ENCODE data around the gene SETBP1. TPM values are rescaled to one million over a fixed set of nuclear protein-coding genes. Genes with fewer than 3 reads are reported as not detected.
"Not testable (repeated sequence)": the region's sequence is repeated elsewhere in the genome, so short reads cannot be mapped to it uniquely, and the experiment has no call there.

Gene SETBP1
- total RNA-seq, 1 experiment from 2014 or later: 9.6 TPM

GRCh38 chr18:44799907-44800421, 119.3 kb downstream of the SETBP1 start (continued):
- TF ChIP-seq ZNF532 (CRISPR knock-in tag; IDR thresholded peaks at IDR 0.05; ENCODE audit: borderline replicate concordance) (no peak), ETV6 (CRISPR knock-in tag; IDR thresholded peaks at IDR 0.05) (no peak), ARID4B (CRISPR knock-in tag; IDR thresholded peaks at IDR 0.05; ENCODE audit: borderline replicate concordance) (no peak), MXD4 (CRISPR knock-in tag; IDR thresholded peaks at IDR 0.05; ENCODE audit: borderline replicate concordance) (no peak), ZNF423 (CRISPR knock-in tag; IDR thresholded peaks at IDR 0.05) (no peak)

GRCh38 chr18:44800766-44801165, 120.1 kb downstream of the SETBP1 start:
- peaks cover 15% of the 10 kb centered on the region for H3K9me3 Mint-ChIP-seq
- H3K27ac Mint-ChIP-seq; H3K4me3 Mint-ChIP-seq; CTCF ChIA-PET; DNase-seq (ENCODE audit: low spot score); ATAC-seq; POLR2A ChIA-PET; H3K27me3 Mint-ChIP-seq (ENCODE audit: low read depth): not testable (repeated sequence)
- H3K36me3 Mint-ChIP-seq: peaks cover 14% of the 10 kb centered on the region
- H3K4me1 Mint-ChIP-seq: peaks cover 23% of the 10 kb centered on the region

GRCh38 chr18:44801781-44802180, 121.1 kb downstream of the SETBP1 start:
- Mint-ChIP-seq H3K36me3 (peaks cover 14% of the 10 kb centered on the region), H3K27ac (no peak overlapping the region), H3K27me3 (ENCODE audit: low read depth) (no peaks in the 10 kb centered on the region; the same call in 1 of the 2 replicates), H3K9me3 (peaks cover 15% of the 10 kb centered on the region), H3K4me3 (no peak overlapping the region), H3K4me1 (peaks cover 20% of the 10 kb centered on the region)
- CTCF ChIA-PET: no interaction called here
- POLR2A ChIA-PET: no interaction called here
- TF ChIP-seq SMAD4 (CRISPR knock-in tag; IDR thresholded peaks at IDR 0.05) (no peak), SP1 (CRISPR knock-in tag; conservative IDR thresholded peaks at IDR 0.05) (no peak), PRRX2 (CRISPR knock-in tag; IDR thresholded peaks at IDR 0.05) (no peak), MLX (CRISPR knock-in tag; IDR thresholded peaks at IDR 0.05) (no peak), TCF7 (CRISPR knock-in tag; IDR thresholded peaks at IDR 0.05; ENCODE audit: low read depth) (no peak), ZNF263 (CRISPR knock-in tag; IDR thresholded peaks at IDR 0.05; ENCODE audit: low read depth) (no peak), E2F4 (CRISPR knock-in tag; IDR thresholded peaks at IDR 0.05; ENCODE audit: borderline replicate concordance, low read depth) (no peak), IRF1 (CRISPR knock-in tag; IDR thresholded peaks at IDR 0.05) (no peak), RELA (CRISPR knock-in tag; IDR thresholded peaks at IDR 0.05; ENCODE audit: borderline replicate concordance) (no peak), ERG (CRISPR knock-in tag; IDR thresholded peaks at IDR 0.05) (no peak), ZNF232 (CRISPR knock-in tag; IDR thresholded peaks at IDR 0.05) (no peak), OVOL2 (CRISPR knock-in tag; IDR thresholded peaks at IDR 0.05; ENCODE audit: borderline replicate concordance) (no peak), ATF6 (CRISPR knock-in tag; IDR thresholded peaks at IDR 0.05) (no peak)
- DNase-seq (ENCODE audit: low spot score): no peak
- no peak for ATAC-seq
